K562 (cell line): ENCODE data around the gene GLIS1. TPM values are rescaled to one million over a fixed set of nuclear protein-coding genes. Genes with fewer than 3 reads are reported as not detected.

ENCODE experiments used
- RBFOX2 ChIP-seq: fragments of 200-400 bp; formaldehyde crosslinking; IDR thresholded peaks from 2 replicates; pipeline ENCODE4 v1.6.1; 2017; ENCODE audit warnings: low read depth, mild to moderate bottlenecking, low read length, moderate library complexity
- SIN3A ChIP-seq, 2 experiments: fragments of 150-350 bp in 1 of 2; IDR thresholded peaks; 2 replicates each; pipeline ENCODE4 v1.6.1; 2011 to 2016; ENCODE audit warnings: borderline replicate concordance in 2 of 2, low read depth in 2 of 2, low read length in 2 of 2, mild to moderate bottlenecking in 2 of 2, moderate library complexity in 2 of 2; ENCODE audit not compliant: control insufficient read depth in 1 of 2
- TFE3 ChIP-seq: fragments of 450-650 bp; formaldehyde crosslinking; IDR thresholded peaks from 2 replicates; pipeline ENCODE4 v1.4.0; 2020; ENCODE audit warnings: mild to moderate bottlenecking, mixed read lengths
- THRB ChIP-seq: fragments of 450-650 bp; formaldehyde crosslinking; conservative IDR thresholded peaks from 2 replicates; pipeline ENCODE4 v1.4.0; 2022; ENCODE audit warnings: mild to moderate bottlenecking, missing genetic modification characterization
- WHSC1 ChIP-seq: IDR thresholded peaks from one replicate; pipeline ENCODE4 v1.6.1; 2012; ENCODE audit warnings: low read length, control low read depth, inconsistent platforms
- ZBTB40 ChIP-seq, 2 experiments: fragments of 450-650 bp in 1 of 2; sonication (generic) in 1 of 2; formaldehyde crosslinking in 1 of 2; IDR thresholded peaks; 2 replicates each; pipeline versions ENCODE4 v1.7.1 to v1.9.0; 2016 to 2022; ENCODE audit warnings: inconsistent platforms in 1 of 2, mild to moderate bottlenecking in 1 of 2, missing genetic modification reagents in 1 of 2
- ZFP36 ChIP-seq: fragments of 150-350 bp; IDR thresholded peaks from 2 replicates; pipeline ENCODE4 v1.6.1; 2018; ENCODE audit warnings: low read length, low read depth; ENCODE audit not compliant: partially characterized antibody
- polyA plus RNA-seq, 8 experiments: library from polyadenylated mRNA; depleted of rRNA in 4 of 8; stranded (reverse) in 5 of 8; unstranded in 3 of 8; fragments of >200 nt; fragmentation: Nextera tagmentation in 2 of 8; fragmentation: Illumina TruSeq in 1 of 8; extraction: Ambion mirVana in 2 of 8; extraction: Trizol in 1 of 8; gene quantifications; 2 replicates each; pipeline versions ENCODE4 v1.2.1 to v1.2.3, GENCODE V29; 2011 to 2014; ENCODE audit warnings: inconsistent platforms in 1 of 8, missing spikeins in 1 of 8
- total RNA-seq, 7 experiments: library from RNA; depleted of rRNA in 6 of 7; stranded (reverse); fragments of >200 nt in 6 of 7; fragmentation: Illumina TruSeq in 2 of 7; extraction: Trizol in 2 of 7; gene quantifications; 2 replicates each; pipeline versions ENCODE4 v1.2.1 to v1.2.3, GENCODE V29; 2011 to 2021; ENCODE audit warnings: low replicate concordance in 1 of 7

GLIS1 gene
- total and polyA plus RNA-seq, 9 of the 15 experiments (the other 6 are each of a cell fraction or from before 2014, with no cell fraction given), result not detected

- TF ChIP-seq THRB (no peak), TFE3 (CRISPR knock-in tag) (no peak), SIN3A (IDR thresholded peaks at IDR 0.05; ENCODE audit: borderline replicate concordance in 2 of 2, control insufficient read depth in 1 of 2, low read depth in 2 of 2, low read length in 2 of 2) (no peak), RBFOX2 (no peak), ZBTB40 (IDR thresholded peaks at IDR 0.05) (no peak), ZBTB40 (CRISPR knock-in tag; IDR thresholded peaks at IDR 0.05) (0 out of 2 replicates have a peak, but pooled peaks have one; percentile 12), WHSC1 (no peak), ZFP36 (peak; percentile 70)
Measured at GRCh38 chr1:53604291-53604919, 134.6 kb downstream of the GLIS1 start (continued).
